Cardiac muscle cell (in vitro differentiated cells and primary cell): ENCODE data around the gene SLC25A48. TPM values are rescaled to one million over a fixed set of nuclear protein-coding genes. Genes with fewer than 3 reads are reported as not detected.

Experiments used
- DNase-seq, 2 donors: peaks; one replicate each; pipeline versions ENCODE4 v3.0.0 to v3.0.0-alpha.2; 2010 to 2017; ENCODE audit warnings: low read depth in 1 of 2, low spot score in 1 of 2
- H3K27ac ChIP-seq: fragments of 200-600 bp; sonication (generic); 2 replicates; pipeline ENCODE4 v1.5.1; 2016
- H3K27me3 ChIP-seq: fragments of 200-600 bp; sonication (generic); 2 replicates; pipeline ENCODE4 v1.6.0; 2016; ENCODE audit warnings: control low read depth
- H3K36me3 ChIP-seq: fragments of 200-600 bp; sonication (generic); 2 replicates; pipeline ENCODE4 v1.5.1; 2016; ENCODE audit warnings: control low read depth
- H3K4me1 ChIP-seq: fragments of 200-600 bp; sonication (generic); 2 replicates; pipeline ENCODE4 v1.8.1; 2017; ENCODE audit warnings: low read depth, mild to moderate bottlenecking, mixed run types
- H3K4me3 ChIP-seq: fragments of 200-600 bp; sonication (generic); 2 replicates; pipeline ENCODE4 v1.5.1; 2016; ENCODE audit warnings: mild to moderate bottlenecking
- H3K9me3 ChIP-seq: fragments of 200-600 bp; sonication (generic); 2 replicates; pipeline ENCODE4 v1.5.1; 2017; ENCODE audit warnings: low read depth, mild to moderate bottlenecking, control low read depth
- CTCF ChIP-seq: IDR thresholded peaks from 2 replicates; pipeline ENCODE4 v1.5.1; 2012; ENCODE audit warnings: low read depth, mild to moderate bottlenecking, low read length
- polyA plus RNA-seq: library from polyadenylated mRNA; unstranded; fragments of >200 nt; fragmentation: Nextera tagmentation; extraction: Ambion mirVana; gene quantifications from 2 replicates; pipeline ENCODE4 v1.2.1, GENCODE V29; 2016
- total RNA-seq: library from RNA; depleted of rRNA; stranded (reverse); fragments of >200 nt; gene quantifications from 2 replicates; pipeline ENCODE4 v1.2.3, GENCODE V29; 2016

The SLC25A48 gene
- total RNA-seq (0.09 and 1.8 TPM in 2 replicates), polyA plus RNA-seq (0.13 TPM in 1 of 2 replicates, not detected in the other)

- Histone ChIP-seq H3K27me3 (peaks cover 75% of the 10 kb centered on the region), H3K4me1 (no peaks in the 10 kb centered on the region), H3K36me3 (no peaks in the 10 kb centered on the region), H3K9me3 (no peaks in the 10 kb centered on the region), H3K27ac (no peak within 1 kb of the TSS), H3K4me3 (peak within 1 kb of the TSS; percentile 51)
- DNase-seq, result peak; percentile 42 to 87
- peak; percentile 71 for TF ChIP-seq CTCF
Observed at GRCh38 chr5:135834639-135835529, at the start of gene SLC25A48. Gene SLC25A48, plus strand, starts transcription at chr5:135834663. Its CDS starts 185 bp downstream, at chr5:135834848.

GRCh38 chr5:135800656-135801055, 33.8 kb upstream of the SLC25A48 start:
- Histone ChIP-seq H3K27ac (no peak overlapping the region), H3K4me3 (no peak overlapping the region), H3K4me1 (no peaks in the 10 kb centered on the region), H3K9me3 (no peaks in the 10 kb centered on the region), H3K27me3 (no peaks in the 10 kb centered on the region), H3K36me3 (no peaks in the 10 kb centered on the region)
- no peak for DNase-seq
- TF ChIP-seq CTCF, result no peak

GRCh38 chr5:135810188-135810943, 24.1 kb upstream of the SLC25A48 start:
- peak in 1 of 2 donors; percentile 38 for DNase-seq
- Histone ChIP-seq H3K4me1 (peaks cover 12% of the 10 kb centered on the region), H3K9me3 (no peaks in the 10 kb centered on the region), H3K36me3 (no peaks in the 10 kb centered on the region), H3K27me3 (no peaks in the 10 kb centered on the region), H3K27ac (no peak overlapping the region), H3K4me3 (no peak overlapping the region)
- no peak for TF ChIP-seq CTCF

- Histone ChIP-seq H3K27me3 (no peaks in the 10 kb centered on the region), H3K9me3 (no peaks in the 10 kb centered on the region), H3K4me1 (peaks cover 12% of the 10 kb centered on the region), H3K4me3 (no peak overlapping the region), H3K36me3 (no peaks in the 10 kb centered on the region), H3K27ac (no peak overlapping the region)
- DNase-seq, result no peak
- no peak for TF ChIP-seq CTCF
Observed at GRCh38 chr5:135811007-135811406, 23.5 kb upstream of the SLC25A48 start.

GRCh38 chr5:135813758-135814157, 20.7 kb upstream of the SLC25A48 start:
- no peaks in the 10 kb centered on the region for H3K27me3 ChIP-seq
- no peak for DNase-seq
- H3K4me1 ChIP-seq, result peaks cover 12% of the 10 kb centered on the region
- H3K36me3 ChIP-seq, result no peaks in the 10 kb centered on the region
- no peak overlapping the region for H3K4me3 ChIP-seq
- H3K27ac ChIP-seq, result no peak overlapping the region
- no peaks in the 10 kb centered on the region for H3K9me3 ChIP-seq
- no peak for TF ChIP-seq CTCF
